HG03175 (cell line): Measurements from ENCODE around the gene CEP76.
"Not testable (repeated sequence)": the region's sequence is repeated elsewhere in the genome, so short reads cannot be mapped to it uniquely, and the experiment has no call there.

Experiments used
- ATAC-seq: cut with Tn5 transposase; IDR thresholded peaks from one replicate; pipeline ENCODE4 v1.9.1; 2021; ENCODE audit warnings: mild to moderate bottlenecking, moderate library complexity; ENCODE audit not compliant: unreplicated experiment

CEP76 gene

DNA sequence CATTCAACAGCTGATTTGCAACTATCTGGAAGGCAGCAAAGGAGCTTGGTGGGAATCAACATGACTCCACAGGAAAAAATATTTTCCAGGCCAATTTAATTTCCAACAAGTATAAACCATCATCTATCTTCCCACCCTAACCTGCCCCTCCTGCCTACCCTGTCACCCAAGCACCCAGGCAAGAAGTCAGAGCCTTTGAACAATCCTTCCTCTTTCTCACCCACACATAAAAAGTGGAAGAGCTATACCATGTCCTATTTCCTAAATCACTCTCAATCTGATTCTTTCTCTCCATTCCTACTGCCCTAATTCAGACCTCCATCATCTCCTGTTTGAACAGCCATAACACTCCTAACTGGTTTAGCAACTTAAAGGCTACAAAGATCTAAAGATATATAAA is 57.3 kb downstream of the CEP76 start:
- ATAC-seq, result no peak

GRCh38 chr18:12643756-12644155 is 58.8 kb downstream of the CEP76 start:
- not testable (repeated sequence) for ATAC-seq

GRCh38 chr18:12640881-12641200 is 61.7 kb downstream of the CEP76 start:
- ATAC-seq, result no peak

- no peak for ATAC-seq
These were observed 62.3 kb downstream of the CEP76 start for GRCh38 chr18:12639990-12640880.

DNA sequence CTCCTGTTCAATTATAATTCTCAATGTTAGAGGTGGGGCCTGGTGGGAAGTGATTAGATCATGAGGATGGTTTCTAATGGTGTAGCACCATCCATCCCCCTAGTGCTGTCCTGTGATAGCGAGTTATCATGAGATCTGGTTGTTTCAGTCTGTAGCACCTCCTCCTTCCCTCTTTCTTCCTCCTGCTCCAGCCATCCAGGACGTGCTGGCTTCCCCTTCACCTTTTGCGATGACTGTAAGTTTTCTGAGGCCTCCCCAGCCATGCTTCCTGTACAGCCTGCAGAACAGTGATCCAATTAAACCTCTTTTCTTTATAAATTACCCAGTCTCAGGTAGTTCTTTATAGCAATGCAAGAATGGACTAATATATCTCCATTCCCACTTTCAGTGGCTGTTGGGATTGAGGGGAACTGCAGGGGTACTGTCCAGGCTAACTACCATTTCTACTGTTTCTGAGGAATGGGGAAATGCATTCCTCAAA is 63.8 kb downstream of the CEP76 start:
- no peak for ATAC-seq

GRCh38 chr18:12637901-12638643 is 64.5 kb downstream of the CEP76 start:
- ATAC-seq, result no peak

GRCh38 chr18:12637393-12637792 is 65.1 kb downstream of the CEP76 start:
- no peak for ATAC-seq

GRCh38 chr18:12631831-12632477 is 70.6 kb downstream of the CEP76 start:
- no peak for ATAC-seq

GRCh38 chr18:12630136-12630535 is 72.4 kb downstream of the CEP76 start:
- no peak for ATAC-seq

DNA sequence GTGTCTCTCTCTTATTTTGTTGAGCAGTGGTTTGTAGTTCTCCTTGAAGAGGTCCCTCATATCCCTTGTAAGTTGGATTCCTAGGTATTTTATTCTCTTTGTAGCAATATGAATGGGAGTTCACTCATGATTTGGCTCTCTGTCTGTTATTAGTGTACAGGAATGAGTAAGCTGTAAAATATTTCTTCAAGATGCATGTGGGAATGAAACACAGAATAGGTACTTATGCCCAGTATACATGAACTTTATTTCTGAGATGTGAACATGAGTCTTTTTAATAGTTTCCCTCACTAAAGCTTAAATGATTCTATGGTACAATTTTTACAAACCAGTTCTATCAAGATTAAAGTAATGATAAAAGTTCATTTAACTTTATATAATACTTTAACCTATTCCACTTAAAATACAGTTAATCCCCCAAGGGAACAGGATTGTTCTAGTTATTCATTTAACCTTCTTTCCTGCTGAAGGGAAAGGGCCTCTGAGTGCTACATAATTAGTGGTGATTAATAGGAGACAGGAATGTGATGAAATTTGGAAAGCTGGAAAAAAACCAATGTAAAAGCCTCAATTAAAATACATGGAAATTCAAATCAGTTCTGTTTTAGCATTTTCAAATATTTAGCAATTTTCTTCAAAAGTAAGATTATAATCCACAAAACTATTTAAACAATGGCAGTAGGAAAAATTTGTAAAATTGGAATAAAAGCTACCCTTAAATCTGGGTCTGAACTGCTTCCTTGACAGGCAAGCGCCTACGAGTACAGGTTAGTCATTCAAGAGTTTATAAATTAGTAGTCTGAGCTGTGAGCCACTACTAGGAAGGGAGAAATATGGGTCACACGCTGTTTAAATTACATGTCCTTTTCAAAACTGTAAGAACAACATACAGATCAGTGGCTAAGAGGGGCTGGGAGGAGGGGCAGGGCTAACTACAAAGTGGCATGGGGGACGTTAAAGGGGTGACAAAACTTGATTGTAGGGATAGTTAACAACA is 73.5 kb downstream of the CEP76 start:
- ATAC-seq, result no peak

GRCh38 chr18:12627199-12627598 is 75.3 kb downstream of the CEP76 start:
- not testable (repeated sequence) for ATAC-seq

DNA sequence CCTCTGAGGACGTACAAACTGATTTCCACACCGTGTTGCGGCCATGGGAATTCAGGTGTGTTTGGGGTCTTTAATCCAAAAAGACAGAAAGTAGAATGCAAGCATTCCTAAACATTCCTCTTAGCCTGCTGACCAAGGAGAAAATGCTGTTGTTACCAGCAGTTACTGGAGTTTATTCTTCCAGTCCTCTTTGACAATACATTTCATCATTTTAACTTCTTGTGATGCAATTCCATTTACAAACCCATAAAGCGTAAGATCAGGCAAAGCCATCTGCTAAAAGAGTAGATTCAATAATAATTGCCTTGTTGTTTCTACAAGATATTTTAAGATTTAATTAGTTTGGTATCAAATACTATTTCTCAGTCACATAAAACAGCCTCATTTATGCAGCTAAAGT is 77.3 kb downstream of the CEP76 start:
- ATAC-seq, result no peak
